Hematopoietic multipotent progenitor cell treated with erythropoietin and hydrocortisone succinate and interleukin-3 and kit ligand, for 6 days (in vitro differentiated cells): ENCODE results near the gene TLX3.
"Not testable (repeated sequence)": the region's sequence is repeated elsewhere in the genome, so short reads cannot be mapped to it uniquely, and the experiment has no call there.

Experiments
- DNase-seq: peaks from one replicate; pipeline ENCODE4 v3.0.0-alpha.2; 2015

The TLX3 gene

GRCh38 chr5:171330021-171330420, 21.0 kb downstream of the TLX3 start:
- no peak for DNase-seq

GRCh38 chr5:171335616-171336015, 26.6 kb downstream of the TLX3 start:
- no peak for DNase-seq

GRCh38 chr5:171336521-171337209, 27.6 kb downstream of the TLX3 start:
- peak; percentile 81 for DNase-seq

GRCh38 chr5:171337210-171337569, 28.1 kb downstream of the TLX3 start:
- no peak for DNase-seq

GRCh38 chr5:171340042-171340441, 31.0 kb downstream of the TLX3 start:
- no peak for DNase-seq

- no peak for DNase-seq
Observed at GRCh38 chr5:171340491-171340890, 31.4 kb downstream of the TLX3 start.

- peak; percentile 88 for DNase-seq
Observed at GRCh38 chr5:171342362-171343111, 33.5 kb downstream of the TLX3 start.

- no peak for DNase-seq
Observed at GRCh38 chr5:171344936-171345608, 36.0 kb downstream of the TLX3 start.

- no peak for DNase-seq
Observed at GRCh38 chr5:171351536-171352073, 42.6 kb downstream of the TLX3 start.

GRCh38 chr5:171355302-171355724, 46.3 kb downstream of the TLX3 start:
- no peak for DNase-seq

- DNase-seq = no peak
Observed at GRCh38 chr5:171357843-171358242, 48.8 kb downstream of the TLX3 start.

- not testable (repeated sequence) for DNase-seq
Observed at GRCh38 chr5:171361151-171361550, 52.1 kb downstream of the TLX3 start.
